Choroid plexus epithelial cell (primary cell): ENCODE measurements around the gene SH3RF1.

Experiments
- DNase-seq: peaks from one replicate; pipeline ENCODE4 v3.0.0-alpha.2; 2010; ENCODE audit warnings: low read depth
- H3K4me3 ChIP-seq: 2 replicates; pipeline ENCODE4 v1.5.1; 2011; ENCODE audit warnings: low read depth, mild to moderate bottlenecking, control low read depth, low read length, moderate library complexity
- TF ChIP-seq, protein P1 (sequence below): conservative IDR thresholded peaks from 2 replicates; pipeline ENCODE4 v1.5.1; 2011; ENCODE audit warnings: low read depth, mild to moderate bottlenecking, control low read depth, inconsistent platforms, low read length, moderate library complexity

Gene SH3RF1

GRCh38 chr4:169251291-169252235, 19.2 kb downstream of the SH3RF1 start:
- TF ChIP-seq, protein P1, sequence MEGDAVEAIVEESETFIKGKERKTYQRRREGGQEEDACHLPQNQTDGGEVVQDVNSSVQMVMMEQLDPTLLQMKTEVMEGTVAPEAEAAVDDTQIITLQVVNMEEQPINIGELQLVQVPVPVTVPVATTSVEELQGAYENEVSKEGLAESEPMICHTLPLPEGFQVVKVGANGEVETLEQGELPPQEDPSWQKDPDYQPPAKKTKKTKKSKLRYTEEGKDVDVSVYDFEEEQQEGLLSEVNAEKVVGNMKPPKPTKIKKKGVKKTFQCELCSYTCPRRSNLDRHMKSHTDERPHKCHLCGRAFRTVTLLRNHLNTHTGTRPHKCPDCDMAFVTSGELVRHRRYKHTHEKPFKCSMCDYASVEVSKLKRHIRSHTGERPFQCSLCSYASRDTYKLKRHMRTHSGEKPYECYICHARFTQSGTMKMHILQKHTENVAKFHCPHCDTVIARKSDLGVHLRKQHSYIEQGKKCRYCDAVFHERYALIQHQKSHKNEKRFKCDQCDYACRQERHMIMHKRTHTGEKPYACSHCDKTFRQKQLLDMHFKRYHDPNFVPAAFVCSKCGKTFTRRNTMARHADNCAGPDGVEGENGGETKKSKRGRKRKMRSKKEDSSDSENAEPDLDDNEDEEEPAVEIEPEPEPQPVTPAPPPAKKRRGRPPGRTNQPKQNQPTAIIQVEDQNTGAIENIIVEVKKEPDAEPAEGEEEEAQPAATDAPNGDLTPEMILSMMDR, result no peak
- H3K4me3 ChIP-seq, result no peak overlapping the region
- peak; percentile 55 for DNase-seq

DNA sequence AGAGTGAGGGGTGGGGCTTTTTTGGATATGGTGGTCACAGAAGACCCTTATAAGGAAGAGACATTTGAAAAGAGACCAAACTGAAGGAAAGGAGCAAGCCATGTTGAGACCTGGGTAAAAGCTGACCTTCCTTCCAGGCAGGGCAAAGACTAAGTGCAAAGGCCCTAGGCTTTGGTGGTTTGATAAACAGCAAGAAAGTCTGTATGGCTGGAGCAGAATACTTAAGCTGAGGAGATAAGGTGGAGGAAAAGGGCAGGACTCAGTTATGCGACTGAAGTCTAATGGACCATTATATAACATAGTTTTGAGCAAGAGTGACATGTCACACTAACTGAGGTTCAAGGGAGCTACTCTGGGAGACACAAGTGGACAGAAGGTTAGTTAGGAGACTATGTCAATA, 20.0 kb downstream of the SH3RF1 start:
- no peak for DNase-seq
- TF ChIP-seq, protein P1, result no peak

DNA sequence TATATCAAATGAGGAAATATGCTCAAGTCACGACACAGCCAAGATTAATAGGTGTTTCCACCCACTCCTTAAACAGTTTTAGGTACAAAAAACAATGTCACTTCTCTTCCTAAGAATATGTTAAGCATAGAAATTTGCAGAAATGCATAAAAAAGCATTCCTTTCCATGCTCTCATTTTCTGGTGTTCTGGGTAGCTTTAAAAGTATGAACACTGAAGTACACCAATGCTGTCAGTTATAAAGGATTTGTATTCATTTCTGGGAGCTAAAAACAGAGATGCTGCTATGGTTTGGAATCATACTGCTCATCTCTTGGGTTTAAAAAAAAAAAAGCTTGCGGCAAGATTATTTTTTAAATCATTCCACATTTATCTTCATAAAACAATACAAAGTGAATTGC, 20.8 kb downstream of the SH3RF1 start:
- TF ChIP-seq, protein P1, result no peak
- no peak for DNase-seq
- H3K4me3 ChIP-seq, result no peak overlapping the region

More for the DNA sequence above, 20.0 kb downstream of the SH3RF1 start:
- H3K4me3 ChIP-seq, result no peak overlapping the region

GRCh38 chr4:169249214-169249973, 21.4 kb downstream of the SH3RF1 start:
- no peak overlapping the region for H3K4me3 ChIP-seq
- TF ChIP-seq, protein P1, result no peak
- peak; percentile 73 for DNase-seq

DNA sequence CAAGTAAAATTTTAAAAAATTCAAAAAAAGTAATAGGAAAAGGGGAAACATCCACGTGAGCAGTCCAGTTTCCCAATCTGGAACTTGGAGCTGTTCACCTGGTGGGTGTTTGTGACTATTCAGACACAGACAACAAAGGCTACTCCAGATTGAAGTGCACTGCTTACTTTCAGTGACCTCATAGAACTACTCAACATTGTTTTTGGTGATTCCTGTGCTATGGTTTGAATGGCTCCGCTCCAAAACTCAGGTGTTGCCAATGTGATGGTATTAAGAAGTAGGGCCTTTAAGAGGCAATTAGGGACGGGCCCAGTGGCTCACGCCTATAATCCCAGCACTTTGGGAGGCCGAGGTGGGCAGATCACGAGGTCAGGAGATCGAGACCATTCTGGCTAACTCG, 22.1 kb downstream of the SH3RF1 start:
- no peak overlapping the region for H3K4me3 ChIP-seq
- TF ChIP-seq, protein P1, result no peak
- DNase-seq, result no peak

DNA sequence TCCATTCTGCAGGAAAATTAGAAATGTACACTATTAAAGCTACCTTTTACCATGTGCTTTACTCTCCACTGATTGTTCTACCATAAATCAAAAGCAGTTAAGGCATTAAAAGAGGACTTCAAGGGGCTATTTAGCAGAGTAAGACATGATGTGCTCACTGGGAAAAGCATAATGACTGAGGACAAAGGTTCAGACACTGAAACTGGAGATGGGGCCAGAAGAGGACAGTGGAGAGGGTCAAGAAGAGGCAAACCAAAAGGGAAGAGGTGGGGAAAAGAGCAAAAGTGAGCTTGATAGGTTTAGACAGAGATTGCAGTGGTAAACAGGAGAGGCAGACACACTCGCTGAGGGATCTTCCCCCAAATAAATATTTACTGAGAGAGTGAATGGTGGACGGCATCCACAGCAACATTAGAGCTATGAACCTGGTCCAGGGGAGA, 23.8 kb downstream of the SH3RF1 start:
- TF ChIP-seq, protein P1, result no peak
- no peak overlapping the region for H3K4me3 ChIP-seq
- no peak for DNase-seq
